Endothelial cell of umbilical vein (primary cell): ENCODE data around the gene GALNT9.

ENCODE experiments used
- CTCF ChIP-seq, 2 donors: IDR thresholded peaks; 1 replicate in 1 of 2; 2 replicates in 1 of 2; pipeline ENCODE4 v1.5.1; 2011; ENCODE audit warnings: low read length in 2 of 2, mild to moderate bottlenecking in 2 of 2, moderate library complexity in 2 of 2, control low read depth in 1 of 2, inconsistent platforms in 1 of 2, low read depth in 1 of 2; ENCODE audit not compliant: insufficient read depth in 1 of 2; ENCODE audit errors: extremely low read depth in 1 of 2
- EZH2 ChIP-seq: IDR thresholded peaks from 2 replicates; pipeline ENCODE4 v1.6.1; 2012; ENCODE audit warnings: borderline replicate concordance, low read depth, mild to moderate bottlenecking, moderate library complexity, low read length, inconsistent platforms; ENCODE audit not compliant: severe bottlenecking
- FOS ChIP-seq: IDR thresholded peaks from 2 replicates; pipeline ENCODE4 v1.6.1; 2011; ENCODE audit warnings: mild to moderate bottlenecking, low read length, moderate library complexity, borderline replicate concordance; ENCODE audit not compliant: insufficient read depth
- GATA2 ChIP-seq: IDR thresholded peaks from 2 replicates; pipeline ENCODE4 v1.7.0; 2011; ENCODE audit warnings: low read depth, mild to moderate bottlenecking, moderate library complexity, mixed read lengths, low read length; ENCODE audit not compliant: insufficient read length, insufficient read depth
- JUN ChIP-seq: IDR thresholded peaks from 2 replicates; pipeline ENCODE4 v1.6.1; 2011; ENCODE audit warnings: borderline replicate concordance, low read depth; ENCODE audit not compliant: insufficient read length, insufficient read depth
- MAX ChIP-seq: IDR thresholded peaks from 2 replicates; pipeline ENCODE4 v1.6.1; 2011; ENCODE audit not compliant: insufficient read depth, insufficient read length
- MYC ChIP-seq: IDR thresholded peaks from one replicate; pipeline ENCODE4 v1.6.1; 2011; ENCODE audit warnings: mild to moderate bottlenecking, low read depth, low read length
- POLR2A ChIP-seq: IDR thresholded peaks from 2 replicates; pipeline ENCODE4 v1.6.1; 2012; ENCODE audit warnings: low read depth, mild to moderate bottlenecking, control low read depth, low read length
- POLR2AphosphoS5 ChIP-seq: IDR thresholded peaks from 2 replicates; pipeline ENCODE4 v1.6.1; 2012; ENCODE audit warnings: low read depth, mild to moderate bottlenecking, control low read depth, low read length, moderate library complexity; ENCODE audit not compliant: insufficient read depth

- TF ChIP-seq POLR2A (no peak), EZH2 (no peak), CTCF (IDR thresholded peaks at IDR 0.05; ENCODE audit: extremely low read depth in 1 of 2, insufficient read depth in 1 of 2, low read depth in 1 of 2, low read length in 2 of 2) (no peak), MAX (no peak), JUN (no peak), POLR2AphosphoS5 (no peak), GATA2 (no peak), MYC (no peak), FOS (no peak)
These were observed 24.4 kb upstream of the GALNT9 start for GRCh38 chr12:132353811-132354210.
